NCI-H748 treated with DMSO at 0.1 percent for 48 hours (cell line): ENCODE data around the gene MME.

Experiments used
- DNase-seq: peaks from one replicate; lab custom pipeline; 2025; lab: John Stamatoyannopoulos, UW

MME gene

GRCh38 chr3:155233213-155233612 is 153.1 kb downstream of the MME start:
- no peak for DNase-seq
